HG03066 (cell line): ENCODE measurements around the gene FICD.

Experiments
- ATAC-seq: cut with Tn5 transposase; IDR thresholded peaks from one replicate; pipeline ENCODE4 v1.9.1; 2021; ENCODE audit warnings: low read depth; ENCODE audit not compliant: unreplicated experiment

Gene FICD

DNA sequence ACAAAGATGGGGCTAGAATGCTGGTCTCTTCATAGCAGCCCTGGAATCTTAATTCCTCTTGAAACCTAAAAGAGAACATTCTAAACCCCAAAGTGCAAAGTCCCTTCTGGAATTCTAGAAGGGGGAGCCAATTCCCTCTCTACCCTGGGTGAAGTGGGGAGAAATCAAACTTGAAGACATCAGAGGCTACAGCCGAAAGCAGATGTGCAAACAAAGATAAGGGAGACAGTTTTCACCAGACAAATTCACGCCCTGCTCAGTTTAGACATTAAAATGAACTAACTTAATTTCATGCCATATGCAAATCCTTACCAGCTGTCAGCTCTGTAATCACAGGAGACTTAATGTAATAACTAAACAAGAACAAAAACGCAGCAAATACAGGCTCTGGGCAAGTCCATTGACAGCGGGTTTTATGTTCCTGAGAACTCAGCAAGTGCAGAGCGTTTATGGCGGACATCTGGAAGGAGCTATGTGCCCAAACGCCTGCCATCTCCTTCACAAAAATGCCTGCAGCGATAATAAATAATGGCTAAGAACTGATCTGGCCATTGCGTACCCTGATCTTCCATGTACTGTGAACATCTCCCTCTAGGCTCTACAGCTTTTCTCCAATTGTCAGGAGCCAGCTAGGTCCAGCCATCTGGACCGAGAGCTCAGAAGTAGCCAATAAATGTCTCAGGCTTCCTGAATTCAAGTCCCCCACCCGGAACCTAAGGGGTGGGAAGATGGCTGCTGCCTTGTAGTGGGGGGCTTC, 19.1 kb upstream of the FICD start:
- ATAC-seq: no peak

GRCh38 chr12:108498136-108498535, 16.9 kb upstream of the FICD start:
- ATAC-seq: no peak

- ATAC-seq: no peak
Measured at GRCh38 chr12:108502922-108503321, 12.2 kb upstream of the FICD start.

DNA sequence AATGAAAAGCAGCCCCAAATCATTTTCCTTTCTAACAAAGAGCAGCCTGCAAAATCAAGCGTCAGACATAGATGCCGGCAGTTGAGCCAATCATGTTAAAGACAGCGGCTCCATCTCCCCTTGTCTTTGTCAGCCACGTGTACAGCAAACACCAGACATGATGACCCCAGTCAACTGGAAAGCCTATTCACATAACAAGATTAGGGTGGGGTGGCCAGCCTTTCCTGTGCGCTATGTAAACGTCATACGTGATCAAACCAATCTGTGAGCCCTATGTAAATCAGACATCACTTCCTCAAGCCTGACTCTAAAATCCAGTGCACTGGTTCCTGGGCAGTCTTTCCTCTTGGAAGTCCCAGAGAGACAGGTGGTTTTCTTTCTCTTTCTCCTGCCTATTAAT, 9.9 kb upstream of the FICD start:
- no peak for ATAC-seq

DNA sequence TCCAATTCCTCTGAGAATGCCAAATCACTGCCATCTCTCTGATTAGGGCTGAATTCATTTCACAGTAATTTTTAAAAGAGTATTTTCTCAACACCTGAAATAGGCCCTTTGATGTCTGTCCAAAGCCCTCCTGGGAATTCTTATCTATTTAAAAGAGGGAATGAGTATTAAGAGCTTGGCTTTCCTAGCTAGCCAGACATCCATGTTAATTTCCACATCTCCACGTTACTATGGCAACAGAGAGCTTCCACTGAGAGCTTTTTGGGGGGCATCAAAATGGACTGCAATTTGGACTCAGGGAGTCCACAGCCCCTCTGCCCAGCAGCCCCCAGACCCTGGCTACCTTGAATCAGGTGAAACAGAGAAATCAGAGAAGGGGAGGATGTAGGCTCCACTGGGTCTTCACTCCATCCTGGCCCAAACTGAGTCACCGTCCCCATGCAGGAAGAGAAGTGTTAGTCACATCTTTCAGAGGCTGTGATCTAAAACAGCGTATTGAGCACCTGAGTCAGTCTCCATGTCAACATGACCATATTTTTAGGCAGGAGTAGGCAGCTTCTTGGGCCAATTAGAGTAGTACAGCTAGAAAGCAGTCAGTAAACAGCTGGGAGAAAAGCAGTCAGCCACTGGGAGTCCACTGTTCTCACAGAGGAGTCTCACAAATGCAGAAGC, 7.0 kb upstream of the FICD start:
- ATAC-seq: no peak

- no peak for ATAC-seq
Measured at GRCh38 chr12:108509806-108510205, 5.3 kb upstream of the FICD start.

GRCh38 chr12:108510836-108511235, 4.2 kb upstream of the FICD start:
- ATAC-seq: no peak

DNA sequence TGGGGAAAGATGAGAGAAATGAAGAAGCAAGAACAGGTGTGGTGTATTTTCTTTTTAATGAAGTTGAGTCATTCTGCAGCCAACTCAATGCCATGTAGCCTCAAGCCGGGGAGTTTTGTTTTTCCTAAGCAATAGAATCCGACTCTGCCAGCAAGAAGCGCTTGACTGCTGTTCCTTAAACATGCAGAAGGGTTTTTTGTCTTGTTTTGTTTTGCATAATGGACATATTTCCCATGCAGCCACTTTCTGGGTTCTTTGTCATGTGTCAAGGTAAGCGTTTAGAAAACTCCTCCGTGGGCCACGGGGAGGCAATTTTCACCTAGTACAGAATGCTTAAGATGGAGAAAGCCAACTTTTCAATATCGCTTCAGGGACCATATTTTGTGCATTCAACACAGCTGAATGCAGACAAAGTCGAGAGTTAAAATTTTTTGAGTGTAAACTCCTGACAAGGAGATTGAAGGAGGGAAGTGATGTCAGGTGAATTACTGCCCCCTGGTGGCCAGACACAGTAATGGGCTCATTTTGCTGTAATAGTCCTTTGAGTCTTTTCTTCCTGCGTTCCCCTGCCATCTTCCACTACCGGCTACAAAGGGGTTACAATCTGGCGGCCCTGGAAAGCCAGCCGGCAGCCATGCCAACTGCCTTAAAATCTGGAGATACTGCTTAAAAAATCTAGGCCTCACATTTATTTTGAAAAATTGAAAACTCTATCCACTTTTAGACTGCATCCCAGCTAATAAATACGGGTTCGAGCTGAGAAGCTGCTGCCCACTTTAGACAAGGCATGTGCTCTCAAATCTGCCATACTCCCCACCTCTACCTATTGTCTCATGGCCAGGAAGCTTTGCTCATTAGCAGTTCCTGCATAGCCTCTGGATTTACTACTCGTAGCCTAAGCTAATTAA, 3.2 kb upstream of the FICD start:
- peak; percentile 20 for ATAC-seq

- ATAC-seq: peak; percentile 3
Measured at GRCh38 chr12:108514468-108514972, 557 bp upstream of the FICD start.

GRCh38 chr12:108515916-108516315, 839 bp downstream of the FICD start:
- ATAC-seq: no peak

DNA sequence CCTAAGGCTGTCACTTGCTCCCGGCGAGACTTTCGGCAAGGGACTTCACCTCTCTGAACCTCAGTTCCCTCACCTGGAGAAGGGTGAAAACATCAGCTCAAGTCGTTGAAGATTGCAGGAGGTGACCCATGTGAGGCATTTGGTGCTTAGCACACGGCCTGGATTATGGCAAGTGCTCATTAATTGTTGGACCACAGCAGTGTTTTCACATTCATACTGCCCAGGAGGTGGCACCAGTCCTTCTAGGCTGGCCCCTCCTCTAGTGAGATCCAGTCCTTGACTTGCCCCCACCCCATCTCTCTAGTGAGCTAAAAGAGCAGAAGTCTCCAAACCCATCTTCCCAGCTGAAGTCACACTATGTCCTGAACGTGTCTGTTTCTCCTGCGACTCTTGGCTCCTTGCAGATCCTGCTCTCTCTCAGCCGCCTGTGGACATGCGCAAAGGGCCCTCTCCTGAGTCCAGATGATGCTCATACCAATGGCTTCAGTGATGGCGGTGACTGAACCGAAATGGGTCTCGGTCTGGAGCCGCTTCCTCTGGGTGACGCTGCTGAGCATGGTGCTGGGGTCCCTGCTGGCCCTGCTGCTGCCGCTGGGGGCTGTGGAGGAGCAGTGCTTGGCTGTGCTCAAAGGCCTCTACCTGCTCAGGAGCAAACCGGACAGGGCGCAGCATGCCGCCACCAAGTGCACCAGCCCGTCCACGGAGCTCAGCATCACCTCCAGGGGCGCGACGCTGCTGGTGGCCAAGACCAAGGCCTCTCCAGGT, 1.6 kb downstream of the FICD start:
- no peak for ATAC-seq

DNA sequence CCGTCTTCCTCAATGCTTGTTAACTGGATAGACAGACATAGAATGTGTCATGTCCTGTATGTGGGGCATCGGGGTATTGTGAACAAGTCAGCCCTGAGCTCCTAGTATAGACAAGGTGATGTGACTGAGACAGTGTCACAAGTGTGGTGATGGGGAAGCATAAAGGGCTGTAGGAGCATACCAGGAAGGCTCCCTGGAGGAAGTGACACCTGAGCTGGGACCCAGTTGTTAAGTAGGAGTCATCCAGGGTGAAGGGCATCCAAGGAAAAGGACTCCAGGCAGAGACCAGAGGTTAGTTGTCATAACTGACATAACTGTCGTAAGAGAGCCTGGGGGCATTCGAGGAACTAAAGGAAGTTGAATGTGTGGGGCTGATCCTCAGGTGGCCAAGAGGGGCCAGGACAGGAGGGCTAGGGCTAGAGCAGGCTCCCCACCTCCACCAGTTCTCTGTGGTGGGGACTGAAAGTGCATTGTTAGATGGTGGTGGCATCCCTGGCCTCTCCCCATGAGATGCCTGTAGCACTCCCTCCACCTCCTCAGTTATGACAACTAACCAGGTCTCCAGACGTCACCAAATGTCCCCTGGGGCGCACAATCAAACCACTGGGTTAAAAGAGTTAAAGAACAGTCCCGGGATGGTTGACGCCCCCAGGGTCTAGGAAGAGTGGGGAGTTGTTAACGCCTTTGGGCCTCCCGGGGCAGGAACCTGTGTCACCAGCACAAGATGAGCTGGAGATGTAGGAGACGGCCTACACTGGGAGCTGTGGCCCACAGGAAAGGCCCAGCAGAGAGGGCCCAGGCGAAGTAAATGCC, 2.4 kb downstream of the FICD start:
- ATAC-seq: no peak

- no peak for ATAC-seq
Measured at GRCh38 chr12:108518101-108518715, 3.1 kb downstream of the FICD start.

- ATAC-seq: no peak
Measured at GRCh38 chr12:108518716-108519496, 3.8 kb downstream of the FICD start.

DNA sequence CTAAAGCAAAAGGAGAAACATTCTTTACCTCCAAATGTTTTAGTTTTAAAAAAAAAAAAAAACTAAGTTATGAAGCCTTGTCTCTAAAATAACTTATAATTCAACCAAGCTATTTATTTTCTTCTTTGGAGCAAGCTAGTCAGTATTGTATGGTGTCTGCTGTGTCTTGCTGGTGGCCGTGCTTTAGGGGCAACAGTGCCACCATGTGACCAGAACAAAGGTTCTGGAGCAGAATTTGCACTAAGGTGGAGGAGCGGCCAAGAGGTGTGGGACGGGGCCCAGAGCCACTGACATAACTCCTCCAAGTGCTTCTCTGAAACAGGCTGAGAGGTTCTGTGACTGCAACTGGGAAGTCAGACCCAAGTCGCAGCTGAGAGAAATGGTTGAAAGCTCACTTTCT, 4.5 kb downstream of the FICD start:
- ATAC-seq: no peak

DNA sequence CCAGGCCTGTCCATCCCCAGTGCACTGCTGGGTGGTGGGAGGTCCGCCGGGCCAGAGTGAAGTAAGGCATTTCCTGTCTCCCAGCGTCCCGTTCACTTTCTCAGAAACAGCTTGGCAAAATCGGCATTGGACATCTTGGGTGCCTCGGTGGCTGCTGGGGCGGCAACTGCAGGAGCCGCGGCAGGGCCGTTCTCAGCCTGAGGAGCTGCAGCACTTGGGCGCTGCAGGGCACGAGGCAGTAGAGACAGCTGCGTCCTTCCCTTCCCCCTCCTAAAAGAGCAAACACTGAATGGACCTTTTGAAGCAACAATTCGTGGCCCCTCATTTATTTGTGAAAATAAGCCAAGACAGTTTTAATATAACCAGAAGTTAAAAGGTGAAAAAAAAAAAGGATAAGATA, 8.3 kb downstream of the FICD start:
- ATAC-seq: no peak

DNA sequence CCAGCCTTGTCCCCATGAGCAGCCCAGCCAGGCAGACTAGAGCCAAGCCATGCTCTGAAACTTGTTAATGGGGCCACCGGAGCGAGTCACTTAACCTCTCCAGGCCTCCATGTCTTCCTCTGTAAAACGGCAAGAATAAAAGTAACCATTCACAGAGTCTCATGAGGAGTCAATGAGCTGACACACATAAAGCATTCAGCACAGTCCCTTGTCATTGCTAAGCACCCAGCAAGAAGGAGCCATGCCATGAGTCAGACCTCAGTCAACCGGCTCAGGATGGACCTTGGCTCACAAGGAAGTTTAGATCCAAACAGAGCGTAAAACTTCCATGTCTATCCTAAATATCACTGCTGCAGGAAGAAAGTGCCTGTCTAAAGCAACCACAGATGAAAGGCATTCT, 10.6 kb downstream of the FICD start:
- no peak for ATAC-seq

- ATAC-seq: no peak
Measured at GRCh38 chr12:108526482-108527165, 11.5 kb downstream of the FICD start.
